ENCODE measurements around the gene L1CAM. TPM values are rescaled to one million over a fixed set of nuclear protein-coding genes. Genes with fewer than 3 reads are reported as not detected.

The L1CAM gene
- total RNA-seq, 4 donors from 2014 or later: 5.2 to 7.1 (median 6.1) TPM

- DNase-seq: no peak
- WGBS, 2 donors (ENCODE audit: low coverage in 1 of 2): 58% methylated on average over 3 of the region's 3 CpGs; no CpG with 5 or more reads in 1 of the 2 donors
- Histone ChIP-seq H3K9me3 (no peaks in the 10 kb centered on the region), H3K36me3 (no peaks in the 10 kb centered on the region), H3K27me3 (no peaks in the 10 kb centered on the region), H3K4me1 (no peaks in the 10 kb centered on the region), H3K4me3 (no peak overlapping the region), H3K27ac (no peak overlapping the region)
- intact Hi-C loops (cut with DNase I; ENCODE audit: low total_unique reads) (no loop called here), in situ Hi-C loops (cut with MboI; ENCODE audit: low pct_ligation_motif_present in 1 of 4, low pct_unique_long_range_greater_than_20kb in 1 of 4, low sequenced_read_pairs in 3 of 4) (no loop called here)
- TF ChIP-seq POLR2AphosphoS5 (IDR thresholded peaks at IDR 0.05) (no peak), EP300 (IDR thresholded peaks at IDR 0.05; ENCODE audit: low read depth) (no peak), POLR2A (IDR thresholded peaks at IDR 0.05) (no peak), CTCF (IDR thresholded peaks at IDR 0.05) (no peak)
These were observed 34.0 kb downstream of the L1CAM start for GRCh38 chrX:153851981-153852380.

- Histone ChIP-seq H3K4me3 (no peak overlapping the region), H3K4me1 (no peaks in the 10 kb centered on the region), H3K27ac (no peak overlapping the region), H3K9me3 (no peaks in the 10 kb centered on the region), H3K27me3 (no peaks in the 10 kb centered on the region), H3K36me3 (no peaks in the 10 kb centered on the region)
- intact Hi-C loops (cut with DNase I; ENCODE audit: low total_unique reads): no loop called here
- TF ChIP-seq CTCF (IDR thresholded peaks at IDR 0.05): no peak
- no peak for TF ChIP-seq POLR2A (IDR thresholded peaks at IDR 0.05)
- TF ChIP-seq EP300 (IDR thresholded peaks at IDR 0.05; ENCODE audit: low read depth): no peak
- TF ChIP-seq POLR2AphosphoS5 (IDR thresholded peaks at IDR 0.05): no peak
- in situ Hi-C loops (cut with MboI; ENCODE audit: low pct_ligation_motif_present in 1 of 4, low pct_unique_long_range_greater_than_20kb in 1 of 4, low sequenced_read_pairs in 3 of 4): no loop called here
- no peak for DNase-seq
- 65 to 100% methylated on average over 1 to 3 of the region's 3 CpGs for WGBS, 2 donors (ENCODE audit: low coverage in 1 of 2)
These were observed 37.6 kb downstream of the L1CAM start for GRCh38 chrX:153848325-153848724.

- H3K4me3 ChIP-seq: no peak overlapping the region
- H3K27me3 ChIP-seq: no peaks in the 10 kb centered on the region
- in situ Hi-C loops (cut with MboI; ENCODE audit: low pct_ligation_motif_present in 1 of 4, low pct_unique_long_range_greater_than_20kb in 1 of 4, low sequenced_read_pairs in 3 of 4): no loop called here
- H3K27ac ChIP-seq: no peak overlapping the region
- DNase-seq: no peak
- TF ChIP-seq EP300 (IDR thresholded peaks at IDR 0.05; ENCODE audit: low read depth) (no peak), CTCF (IDR thresholded peaks at IDR 0.05) (no peak), POLR2A (IDR thresholded peaks at IDR 0.05) (no peak), POLR2AphosphoS5 (IDR thresholded peaks at IDR 0.05) (no peak)
- no peaks in the 10 kb centered on the region for H3K4me1 ChIP-seq
- intact Hi-C loops (cut with DNase I; ENCODE audit: low total_unique reads): no loop called here
- H3K36me3 ChIP-seq: no peaks in the 10 kb centered on the region
- 35% methylated on average over 3 of the region's 3 CpGs; no CpG with 5 or more reads in 1 of the 2 donors for WGBS, 2 donors (ENCODE audit: low coverage in 1 of 2)
- no peaks in the 10 kb centered on the region for H3K9me3 ChIP-seq
These were observed 40.1 kb downstream of the L1CAM start for GRCh38 chrX:153845842-153846241.

GRCh38 chrX:153845195-153845594 lies 40.8 kb downstream of the L1CAM start:
- Histone ChIP-seq H3K27ac (no peak overlapping the region), H3K4me1 (no peaks in the 10 kb centered on the region), H3K27me3 (no peaks in the 10 kb centered on the region), H3K9me3 (no peaks in the 10 kb centered on the region), H3K36me3 (no peaks in the 10 kb centered on the region), H3K4me3 (no peak overlapping the region)
- 33% methylated on average over 6 of the region's 6 CpGs; no CpG with 5 or more reads in 1 of the 2 donors for WGBS, 2 donors (ENCODE audit: low coverage in 1 of 2)
- TF ChIP-seq CTCF (IDR thresholded peaks at IDR 0.05) (no peak), POLR2A (IDR thresholded peaks at IDR 0.05) (no peak), EP300 (IDR thresholded peaks at IDR 0.05; ENCODE audit: low read depth) (no peak)
- in situ Hi-C loops (cut with MboI; ENCODE audit: low pct_ligation_motif_present in 1 of 4, low pct_unique_long_range_greater_than_20kb in 1 of 4, low sequenced_read_pairs in 3 of 4): no loop called here
- DNase-seq: no peak
- intact Hi-C loops (cut with DNase I; ENCODE audit: low total_unique reads): no loop called here
